Activated CD4-positive, alpha-beta memory T cell treated with anti-CD3 and anti-CD28 coated beads, Interleukin-2, amount 10 ng/mL, durations not matched to agents 7 days and 5 days (primary cell): ENCODE data around the gene EYA4. TPM values are rescaled to one million over a fixed set of nuclear protein-coding genes. Genes with fewer than 3 reads are reported as not detected.

Source experiments
- CTCF ChIA-PET: fragments of 350-600 bp; sonication (Branson Sonifier 250); formaldehyde crosslinking; loops from one replicate; lab custom pipeline; 2021; ENCODE audit warnings: antibody characterized with exemption, inconsistent platforms; lab: Charles Lee
- POLR2A ChIA-PET: fragments of 350-600 bp; sonication (Branson Sonifier 250); formaldehyde crosslinking; loops from one replicate; lab custom pipeline; 2021; ENCODE audit warnings: antibody characterized with exemption; lab: Charles Lee
- DNase-seq: peaks from one replicate; pipeline ENCODE4 v3.0.0-alpha.2; 2020
- H3K27ac Mint-ChIP-seq: one replicate; pipeline ENCODE4 v1.8.0; 2021; ENCODE audit warnings: mild to moderate bottlenecking, mixed read lengths
- H3K27me3 Mint-ChIP-seq: one replicate; pipeline ENCODE4 v1.8.0; 2021; ENCODE audit warnings: mixed read lengths
- H3K36me3 Mint-ChIP-seq: one replicate; pipeline ENCODE4 v1.8.0; 2021; ENCODE audit warnings: low read depth, mixed read lengths
- H3K4me1 Mint-ChIP-seq: one replicate; pipeline ENCODE4 v1.8.0; 2021; ENCODE audit warnings: mixed read lengths
- H3K4me3 Mint-ChIP-seq: one replicate; pipeline ENCODE4 v1.8.0; 2021; ENCODE audit warnings: mild to moderate bottlenecking, mixed read lengths
- H3K9me3 Mint-ChIP-seq: one replicate; pipeline ENCODE4 v1.8.0; 2021; ENCODE audit warnings: mixed read lengths
- total RNA-seq, 2 experiments: library from RNA; stranded (reverse); gene quantifications; one replicate each; pipeline ENCODE4 v1.2.3, GENCODE V29; 2021

The EYA4 gene
- total RNA-seq, 2 experiments from 2014 or later = not detected

DNA sequence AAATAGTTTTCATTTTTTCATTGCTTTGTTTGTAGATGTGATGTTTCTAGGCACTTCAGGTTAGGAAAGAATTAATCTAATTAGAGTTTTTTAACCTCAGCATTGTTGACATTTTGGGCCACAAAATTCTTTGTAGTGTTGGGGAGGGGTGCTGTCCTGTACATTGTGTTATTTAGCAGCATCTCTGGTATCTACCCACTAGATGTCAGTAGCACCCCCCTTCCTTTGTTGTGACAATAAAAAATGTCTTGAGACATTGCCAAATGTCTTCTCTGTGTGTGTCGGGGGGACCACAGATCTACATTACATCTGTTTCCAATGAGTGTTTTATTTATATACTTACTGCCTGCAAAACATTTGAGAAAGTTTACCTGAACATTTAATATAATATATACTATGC, 45.6 kb downstream of the EYA4 start:
- CTCF ChIA-PET = no interaction called here
- Mint-ChIP-seq H3K27me3 (no peaks in the 10 kb centered on the region), H3K9me3 (no peaks in the 10 kb centered on the region), H3K4me3 (no peak overlapping the region), H3K4me1 (no peaks in the 10 kb centered on the region), H3K36me3 (no peaks in the 10 kb centered on the region), H3K27ac (no peak overlapping the region)
- POLR2A ChIA-PET = no interaction called here
- DNase-seq = no peak

DNA sequence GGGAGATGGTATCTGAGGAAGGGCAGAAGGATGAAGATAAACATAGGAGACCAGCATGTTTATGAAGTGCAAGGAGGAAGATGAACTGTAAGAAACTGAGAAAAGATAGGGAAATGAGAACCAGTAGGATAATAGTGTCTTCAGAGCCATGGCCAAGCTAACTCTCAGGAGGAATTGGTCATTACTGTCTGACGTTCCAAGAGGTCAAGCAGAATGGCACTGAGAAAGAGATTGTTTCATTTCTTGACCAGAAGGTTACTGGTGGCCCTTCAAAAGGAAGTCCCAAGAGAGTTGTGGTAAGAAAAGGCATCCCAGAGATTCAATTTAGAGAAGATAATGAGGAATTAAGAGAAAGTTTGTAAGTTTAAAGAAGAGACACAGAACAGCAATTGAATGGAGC, 47.5 kb downstream of the EYA4 start:
- POLR2A ChIA-PET = no interaction called here
- Mint-ChIP-seq H3K9me3 (no peaks in the 10 kb centered on the region), H3K36me3 (no peaks in the 10 kb centered on the region), H3K27me3 (no peaks in the 10 kb centered on the region), H3K4me1 (no peaks in the 10 kb centered on the region), H3K4me3 (no peak overlapping the region), H3K27ac (no peak overlapping the region)
- DNase-seq = no peak
- CTCF ChIA-PET = no interaction called here

DNA sequence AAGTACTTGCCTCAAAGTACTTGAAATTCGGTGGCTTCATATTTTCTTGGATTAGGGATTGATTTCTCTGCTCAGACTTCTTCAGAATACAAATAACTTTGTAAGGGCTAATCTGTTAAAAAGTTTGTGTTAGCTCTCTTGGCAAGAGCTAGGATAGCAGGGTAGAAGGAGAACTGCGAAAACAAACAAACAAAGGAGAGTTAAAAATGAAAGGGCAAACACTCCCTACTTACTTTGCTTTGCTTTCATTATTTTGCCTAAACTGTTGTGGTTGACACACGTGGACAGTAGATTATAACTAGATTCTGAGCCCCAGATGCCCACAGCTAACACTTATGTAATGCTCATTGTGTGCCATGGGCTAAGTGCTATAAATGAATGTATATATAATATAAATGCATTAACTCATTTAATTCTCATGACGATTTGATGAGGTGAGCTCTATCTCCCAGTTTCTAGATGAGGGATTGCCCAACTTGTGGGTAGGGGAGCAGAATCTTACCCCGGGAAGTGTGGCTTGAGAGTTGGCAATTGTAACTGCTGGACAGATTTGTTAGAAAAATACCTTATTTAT, 48.7 kb downstream of the EYA4 start:
- Mint-ChIP-seq H3K27ac (no peak overlapping the region), H3K4me3 (no peak overlapping the region), H3K36me3 (no peaks in the 10 kb centered on the region), H3K9me3 (no peaks in the 10 kb centered on the region), H3K27me3 (no peaks in the 10 kb centered on the region), H3K4me1 (no peaks in the 10 kb centered on the region)
- DNase-seq = no peak
- ChIA-PET CTCF (no interaction called here), POLR2A (no interaction called here)

DNA sequence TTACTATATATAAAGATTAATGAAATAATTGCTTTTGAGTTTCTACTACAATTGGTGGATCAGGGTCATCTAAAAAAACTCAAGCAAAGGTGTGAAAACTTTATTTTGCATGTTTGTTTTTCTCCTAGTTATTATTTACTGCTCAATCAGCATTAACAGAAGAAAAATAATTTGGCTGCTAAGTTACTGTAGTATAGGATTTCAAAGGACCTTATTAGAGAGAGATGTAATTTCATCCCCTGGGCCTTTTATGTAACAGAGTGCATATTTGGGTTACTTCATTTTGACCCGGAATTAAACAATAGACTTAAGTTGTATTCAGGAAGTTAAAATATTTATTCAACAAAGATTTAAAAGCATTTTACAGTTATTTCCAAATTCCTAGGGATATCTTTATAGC, 49.8 kb downstream of the EYA4 start:
- Mint-ChIP-seq H3K36me3 (no peaks in the 10 kb centered on the region), H3K27ac (no peak overlapping the region), H3K4me1 (no peaks in the 10 kb centered on the region), H3K9me3 (no peaks in the 10 kb centered on the region), H3K4me3 (no peak overlapping the region), H3K27me3 (no peaks in the 10 kb centered on the region)
- POLR2A ChIA-PET = no interaction called here
- CTCF ChIA-PET = no interaction called here
- no peak for DNase-seq

DNA sequence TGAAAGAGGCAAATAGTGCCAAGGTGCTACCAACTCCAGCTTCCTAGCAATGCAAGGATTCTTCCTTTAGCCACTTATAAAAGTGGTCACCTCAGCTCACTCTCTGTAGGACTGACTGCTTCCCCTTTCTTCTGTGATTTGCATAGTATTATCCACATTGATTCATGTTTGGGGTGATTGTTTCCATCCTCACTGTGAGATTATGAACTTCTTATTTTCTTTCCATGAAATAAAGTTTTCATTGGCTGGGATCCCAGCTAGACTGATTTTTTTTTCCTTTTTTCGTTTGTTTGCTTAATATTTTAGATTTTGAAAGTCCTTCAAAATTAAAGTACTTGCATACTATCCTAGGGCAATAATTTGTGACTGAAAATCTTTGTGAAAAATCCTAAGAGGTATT, 50.5 kb downstream of the EYA4 start:
- H3K36me3 Mint-ChIP-seq = no peaks in the 10 kb centered on the region
- H3K9me3 Mint-ChIP-seq = no peaks in the 10 kb centered on the region
- CTCF ChIA-PET = no interaction called here
- POLR2A ChIA-PET = no interaction called here
- H3K27me3 Mint-ChIP-seq = no peaks in the 10 kb centered on the region
- no peak overlapping the region for H3K27ac Mint-ChIP-seq
- no peak overlapping the region for H3K4me3 Mint-ChIP-seq
- DNase-seq = no peak
- no peaks in the 10 kb centered on the region for H3K4me1 Mint-ChIP-seq

DNA sequence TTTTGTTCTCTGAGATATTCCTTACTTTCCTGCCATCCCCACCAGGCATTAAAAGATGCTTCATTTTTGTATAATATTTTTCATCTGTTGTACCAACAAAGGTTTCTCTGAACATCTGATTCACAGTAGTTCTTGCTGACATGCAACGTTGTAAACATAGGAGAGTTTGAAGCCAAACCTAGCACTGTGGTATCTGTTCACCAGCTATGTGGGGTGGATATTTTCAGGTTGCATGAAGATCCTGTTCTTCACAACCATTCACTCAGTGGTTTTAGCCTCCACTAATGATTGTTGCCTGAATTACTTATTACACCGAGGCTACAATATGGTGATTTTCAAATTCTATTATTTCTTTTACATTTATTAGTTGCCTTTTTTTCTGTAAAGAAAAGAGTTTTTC, 56.5 kb downstream of the EYA4 start:
- ChIA-PET POLR2A (no interaction called here), CTCF (no interaction called here)
- Mint-ChIP-seq H3K36me3 (no peaks in the 10 kb centered on the region), H3K4me1 (no peaks in the 10 kb centered on the region), H3K4me3 (no peak overlapping the region), H3K27me3 (no peaks in the 10 kb centered on the region), H3K27ac (no peak overlapping the region), H3K9me3 (no peaks in the 10 kb centered on the region)
- no peak for DNase-seq

DNA sequence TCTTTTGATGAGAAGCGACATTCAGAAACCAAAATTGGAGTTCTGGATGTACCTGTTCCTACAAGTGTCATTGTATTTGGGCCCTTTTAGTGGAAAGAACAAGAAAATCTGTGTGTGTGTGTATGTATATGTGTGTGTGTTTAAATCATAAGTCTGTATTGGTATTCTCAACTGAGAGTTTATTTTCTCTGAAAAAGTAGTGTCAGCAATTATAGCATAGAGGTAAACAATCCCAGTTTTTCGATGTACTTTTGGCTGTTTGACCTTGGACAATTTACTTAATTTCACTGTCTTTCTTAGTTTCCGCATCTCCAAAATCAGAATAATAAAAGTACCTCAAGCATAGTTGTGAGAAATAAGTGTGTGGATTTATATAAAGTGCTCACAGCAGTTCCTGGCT, 57.2 kb downstream of the EYA4 start:
- Mint-ChIP-seq H3K4me3 (no peak overlapping the region), H3K9me3 (no peaks in the 10 kb centered on the region), H3K27me3 (no peaks in the 10 kb centered on the region), H3K27ac (no peak overlapping the region), H3K36me3 (no peaks in the 10 kb centered on the region), H3K4me1 (no peaks in the 10 kb centered on the region)
- POLR2A ChIA-PET = no interaction called here
- DNase-seq = no peak
- CTCF ChIA-PET = no interaction called here

DNA sequence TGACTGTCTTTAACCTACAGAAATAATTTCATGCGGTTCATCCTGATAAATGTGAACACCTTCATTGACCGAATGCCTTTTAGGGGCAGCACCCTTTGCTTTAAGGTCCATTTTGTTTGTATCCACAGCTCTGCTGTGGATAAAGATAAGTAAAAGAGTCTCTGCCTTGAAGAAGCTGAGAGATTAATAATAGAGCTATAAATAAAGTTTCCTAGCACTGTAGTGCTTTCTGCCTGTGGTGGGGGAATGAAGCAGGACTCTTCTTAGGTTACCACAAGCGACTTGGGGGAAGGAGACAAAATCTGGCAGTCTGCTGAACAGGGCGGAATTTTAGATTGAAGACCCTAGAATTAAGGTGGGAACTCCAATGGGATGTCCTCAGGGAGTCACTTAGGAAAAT, 57.6 kb downstream of the EYA4 start:
- no peaks in the 10 kb centered on the region for H3K9me3 Mint-ChIP-seq
- CTCF ChIA-PET = interaction anchor here (0.6 kb wide), 1 partner anchor 111 kb away, joined by 3 read pairs; no protein-coding TSS in a partner anchor
- no peak overlapping the region for H3K4me3 Mint-ChIP-seq
- no peaks in the 10 kb centered on the region for H3K27me3 Mint-ChIP-seq
- DNase-seq = no peak
- no peaks in the 10 kb centered on the region for H3K36me3 Mint-ChIP-seq
- no peaks in the 10 kb centered on the region for H3K4me1 Mint-ChIP-seq
- no peak overlapping the region for H3K27ac Mint-ChIP-seq
- POLR2A ChIA-PET = no interaction called here

DNA sequence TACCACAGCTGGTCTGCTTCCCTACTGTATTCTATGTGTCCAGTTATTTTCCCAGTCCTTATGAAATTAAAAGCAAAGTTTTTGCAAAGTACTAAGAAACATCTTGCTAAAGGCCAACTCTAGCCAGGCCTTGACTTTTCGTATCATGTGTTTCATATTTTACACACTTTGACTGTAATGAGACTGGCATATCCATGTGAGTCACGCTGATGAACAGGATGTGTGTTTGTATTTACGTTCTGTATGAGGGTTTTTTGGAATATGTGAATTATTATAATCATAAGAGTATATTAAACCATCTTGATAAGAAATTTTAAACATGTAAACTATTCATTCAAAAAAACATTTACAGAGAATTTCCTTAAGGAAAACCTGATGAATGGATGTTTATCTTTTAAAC, 59.7 kb downstream of the EYA4 start:
- ChIA-PET POLR2A (no interaction called here), CTCF (no interaction called here)
- H3K36me3 Mint-ChIP-seq = no peaks in the 10 kb centered on the region
- H3K9me3 Mint-ChIP-seq = no peaks in the 10 kb centered on the region
- no peaks in the 10 kb centered on the region for H3K4me1 Mint-ChIP-seq
- no peak overlapping the region for H3K4me3 Mint-ChIP-seq
- no peaks in the 10 kb centered on the region for H3K27me3 Mint-ChIP-seq
- H3K27ac Mint-ChIP-seq = no peak overlapping the region
- DNase-seq = no peak

DNA sequence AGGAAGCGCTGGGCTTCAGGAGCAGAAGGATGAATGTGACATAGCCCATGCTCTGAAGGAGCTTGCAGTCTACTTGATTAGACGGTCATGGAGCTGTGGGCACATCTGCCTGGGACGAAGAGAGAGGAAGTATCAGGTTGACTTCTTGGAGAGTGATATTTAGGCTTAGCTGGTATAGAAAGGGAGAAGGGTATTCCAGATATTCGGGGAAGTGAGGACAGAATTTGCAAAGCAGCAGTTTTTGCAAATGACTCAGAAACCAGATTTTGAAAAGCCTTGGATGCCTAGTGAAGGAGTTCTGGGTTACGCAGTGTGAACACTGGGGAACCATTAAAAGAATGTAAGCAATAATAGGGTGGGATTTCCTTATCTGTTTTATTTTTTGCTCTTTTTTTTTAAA, 60.7 kb downstream of the EYA4 start:
- CTCF ChIA-PET = no interaction called here
- POLR2A ChIA-PET = no interaction called here
- no peaks in the 10 kb centered on the region for H3K36me3 Mint-ChIP-seq
- no peak for DNase-seq
- H3K4me3 Mint-ChIP-seq = no peak overlapping the region
- no peaks in the 10 kb centered on the region for H3K27me3 Mint-ChIP-seq
- no peaks in the 10 kb centered on the region for H3K9me3 Mint-ChIP-seq
- no peak overlapping the region for H3K27ac Mint-ChIP-seq
- H3K4me1 Mint-ChIP-seq = no peaks in the 10 kb centered on the region

DNA sequence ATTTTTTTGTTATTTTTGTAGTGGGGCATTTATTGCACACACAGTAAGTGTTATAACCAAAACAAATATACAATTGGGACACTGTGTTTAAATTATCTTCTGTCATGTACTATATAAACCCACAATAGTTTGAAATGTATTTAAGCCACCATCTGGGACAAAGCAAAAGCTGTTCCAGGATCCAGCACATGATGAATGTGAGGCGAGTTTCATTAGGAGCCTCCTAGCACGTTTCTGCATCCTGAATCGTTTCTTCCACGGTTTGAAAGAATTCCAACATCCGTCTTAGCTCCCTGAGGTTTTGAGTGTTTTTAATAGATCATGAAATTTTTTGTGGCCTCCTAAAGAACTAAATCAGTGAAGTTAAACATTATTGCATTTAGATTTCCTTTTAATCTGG, 65.8 kb downstream of the EYA4 start:
- ChIA-PET POLR2A (no interaction called here), CTCF (no interaction called here)
- no peak for DNase-seq
- Mint-ChIP-seq H3K36me3 (no peaks in the 10 kb centered on the region), H3K4me1 (no peaks in the 10 kb centered on the region), H3K4me3 (no peak overlapping the region), H3K27ac (no peak overlapping the region), H3K27me3 (no peaks in the 10 kb centered on the region), H3K9me3 (no peaks in the 10 kb centered on the region)

DNA sequence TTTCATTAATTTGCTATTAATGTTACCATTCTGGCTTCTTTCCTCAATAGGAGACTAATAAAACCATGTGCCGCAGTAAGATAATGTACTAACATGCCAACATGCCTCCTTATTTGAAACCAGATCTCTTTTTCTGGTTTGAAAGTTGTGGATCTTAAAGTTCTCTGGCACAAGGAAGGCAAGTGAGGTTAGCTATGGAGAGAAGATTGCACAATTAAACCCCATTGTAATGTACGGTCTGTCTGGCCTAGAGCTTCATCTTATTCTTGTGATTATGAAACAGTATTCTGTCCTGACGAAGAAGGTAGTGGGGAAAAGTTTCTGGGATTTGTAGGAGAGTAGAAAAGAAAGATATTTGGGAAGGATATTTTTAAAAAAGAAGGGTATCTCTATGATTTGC, 68.4 kb downstream of the EYA4 start:
- no peaks in the 10 kb centered on the region for H3K36me3 Mint-ChIP-seq
- H3K9me3 Mint-ChIP-seq = no peaks in the 10 kb centered on the region
- ChIA-PET CTCF (no interaction called here), POLR2A (no interaction called here)
- no peaks in the 10 kb centered on the region for H3K4me1 Mint-ChIP-seq
- H3K27ac Mint-ChIP-seq = no peak overlapping the region
- H3K4me3 Mint-ChIP-seq = no peak overlapping the region
- no peaks in the 10 kb centered on the region for H3K27me3 Mint-ChIP-seq
- DNase-seq = no peak

DNA sequence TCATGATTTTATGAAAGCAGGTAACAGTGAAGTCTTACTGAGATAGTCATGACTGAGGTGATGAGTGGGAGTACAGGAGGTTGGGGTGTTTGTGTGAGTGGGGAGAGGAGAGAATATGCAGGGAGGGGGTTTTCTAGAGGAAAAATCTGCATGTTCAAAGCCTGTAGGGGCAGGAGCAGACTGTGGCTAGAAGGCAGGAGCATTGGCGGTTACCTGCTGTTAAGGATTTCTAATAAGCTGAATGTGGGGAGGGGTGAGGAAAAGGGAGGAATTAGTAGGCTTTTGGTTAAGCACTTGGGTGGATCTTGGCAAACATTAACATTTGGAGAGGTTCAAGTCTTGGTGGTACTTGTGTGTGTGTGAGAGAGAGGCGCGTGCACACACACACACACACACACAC, 70.8 kb downstream of the EYA4 start:
- CTCF ChIA-PET = no interaction called here
- no peak overlapping the region for H3K4me3 Mint-ChIP-seq
- no peaks in the 10 kb centered on the region for H3K4me1 Mint-ChIP-seq
- POLR2A ChIA-PET = no interaction called here
- no peak overlapping the region for H3K27ac Mint-ChIP-seq
- DNase-seq = no peak
- H3K27me3 Mint-ChIP-seq = peaks cover 2% of the 10 kb centered on the region
- no peaks in the 10 kb centered on the region for H3K36me3 Mint-ChIP-seq
- no peaks in the 10 kb centered on the region for H3K9me3 Mint-ChIP-seq

DNA sequence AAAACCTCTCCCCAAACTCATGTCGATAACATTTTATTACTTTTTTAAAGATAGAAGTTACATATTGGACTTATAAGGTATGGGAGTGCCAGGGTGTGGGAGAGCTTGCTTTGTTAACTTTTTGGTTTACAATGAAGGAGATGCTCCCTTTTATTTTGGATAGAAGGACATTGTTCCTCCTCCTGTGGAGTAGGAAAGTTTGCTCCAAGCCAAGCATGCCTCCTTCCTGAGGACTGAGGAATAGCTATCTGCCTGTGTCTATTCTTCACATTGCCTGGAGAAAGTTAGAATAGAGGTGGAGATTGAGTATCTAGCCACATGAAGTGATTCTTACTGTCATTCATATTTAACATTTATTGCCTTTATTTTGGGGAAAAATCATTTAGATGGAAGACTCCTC, 71.9 kb downstream of the EYA4 start:
- POLR2A ChIA-PET = no interaction called here
- Mint-ChIP-seq H3K4me1 (no peaks in the 10 kb centered on the region), H3K4me3 (no peak overlapping the region), H3K27ac (no peak overlapping the region), H3K36me3 (no peaks in the 10 kb centered on the region), H3K27me3 (peaks cover 2% of the 10 kb centered on the region), H3K9me3 (no peaks in the 10 kb centered on the region)
- DNase-seq = no peak
- CTCF ChIA-PET = no interaction called here
